ENCODE data around the gene SSTR1. TPM values are rescaled to one million over a fixed set of nuclear protein-coding genes. Genes with fewer than 3 reads are reported as not detected.
A peak's percentile ranks its signal among the peaks of the same experiment; 100 is the strongest.

Gene SSTR1
- total RNA-seq, 1 experiment from 2014 or later, result not detected

GRCh38 chr14:38202444-38203191, 5.1 kb upstream of the SSTR1 start:
- no peak for DNase-seq (ENCODE audit: low read depth)

- no peak for DNase-seq (ENCODE audit: low read depth)
Measured at GRCh38 chr14:38203929-38204718, 3.6 kb upstream of the SSTR1 start.

DNA sequence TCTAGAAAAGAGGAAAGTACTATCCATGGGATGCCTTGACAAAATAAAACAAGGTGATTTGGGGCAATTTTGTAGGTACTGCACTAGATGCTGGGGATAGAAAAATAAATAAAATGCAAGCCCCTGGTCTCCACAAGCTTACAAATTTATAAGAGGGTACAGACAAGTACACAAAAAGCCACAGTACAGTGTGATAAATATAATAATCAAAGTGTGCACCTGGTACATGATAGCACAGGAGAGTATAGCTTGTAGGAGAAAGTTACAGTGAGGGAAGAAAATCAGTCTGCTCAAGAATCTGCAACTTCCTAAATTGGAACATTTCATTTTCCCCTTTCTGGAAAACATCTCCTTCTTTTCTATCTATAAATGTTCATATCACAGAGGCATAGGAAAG, 3.0 kb upstream of the SSTR1 start:
- no peak for DNase-seq (ENCODE audit: low read depth)

GRCh38 chr14:38205119-38205813, 2.4 kb upstream of the SSTR1 start:
- DNase-seq (ENCODE audit: low read depth), result no peak

GRCh38 chr14:38205949-38206665, 1.6 kb upstream of the SSTR1 start:
- DNase-seq (ENCODE audit: low read depth), result no peak

DNA sequence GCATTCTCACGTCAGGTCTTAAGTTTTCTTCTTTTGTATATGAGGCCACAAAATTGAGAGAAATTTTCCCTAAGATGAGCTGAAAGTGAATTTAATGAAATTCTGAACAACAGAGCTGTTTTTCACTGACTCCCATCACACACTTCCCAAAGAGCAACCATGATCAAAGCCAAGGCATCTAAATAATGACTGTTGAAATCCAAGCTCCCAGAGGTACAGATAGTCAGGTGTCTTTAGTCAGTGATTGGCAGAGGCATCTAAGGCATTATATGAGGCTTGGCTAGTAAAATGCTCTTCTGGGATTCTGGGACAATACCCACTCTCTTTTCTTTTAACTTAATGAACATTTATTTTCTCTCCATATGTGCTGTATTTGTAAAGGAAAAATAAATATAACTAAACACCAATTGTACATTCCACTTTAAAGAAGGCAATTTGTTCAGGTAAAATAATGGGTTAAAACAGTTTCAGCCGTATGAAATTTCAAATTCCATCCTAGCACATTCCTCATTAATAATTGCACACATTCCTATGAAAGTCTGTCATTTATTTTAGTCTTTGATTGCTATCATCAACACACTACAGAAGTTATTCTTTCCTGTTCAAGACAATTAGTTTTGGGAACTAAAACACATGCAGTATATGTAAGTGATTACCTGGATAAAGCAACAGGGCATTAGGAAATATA, 871 bp upstream of the SSTR1 start:
- DNase-seq (ENCODE audit: low read depth), result no peak

DNA sequence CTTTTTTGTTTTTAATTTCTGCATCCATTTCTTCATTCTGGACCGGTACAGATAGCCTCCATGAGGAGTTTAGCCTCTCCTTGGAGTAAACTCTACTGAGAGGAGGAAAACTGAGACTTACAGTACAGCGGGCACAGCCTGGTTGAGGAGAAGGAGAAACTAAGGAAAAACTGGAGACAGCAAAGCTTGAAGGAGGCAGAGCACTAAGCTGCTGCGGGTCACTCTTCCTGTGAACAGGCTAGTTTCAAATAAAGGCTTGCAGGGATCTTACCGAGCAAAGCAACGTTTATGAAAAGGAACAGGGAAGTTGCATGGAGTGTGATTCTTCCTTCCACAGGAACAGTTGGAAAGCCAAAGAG, 348 bp upstream of the SSTR1 start:
- no peak for DNase-seq (ENCODE audit: low read depth)

DNA sequence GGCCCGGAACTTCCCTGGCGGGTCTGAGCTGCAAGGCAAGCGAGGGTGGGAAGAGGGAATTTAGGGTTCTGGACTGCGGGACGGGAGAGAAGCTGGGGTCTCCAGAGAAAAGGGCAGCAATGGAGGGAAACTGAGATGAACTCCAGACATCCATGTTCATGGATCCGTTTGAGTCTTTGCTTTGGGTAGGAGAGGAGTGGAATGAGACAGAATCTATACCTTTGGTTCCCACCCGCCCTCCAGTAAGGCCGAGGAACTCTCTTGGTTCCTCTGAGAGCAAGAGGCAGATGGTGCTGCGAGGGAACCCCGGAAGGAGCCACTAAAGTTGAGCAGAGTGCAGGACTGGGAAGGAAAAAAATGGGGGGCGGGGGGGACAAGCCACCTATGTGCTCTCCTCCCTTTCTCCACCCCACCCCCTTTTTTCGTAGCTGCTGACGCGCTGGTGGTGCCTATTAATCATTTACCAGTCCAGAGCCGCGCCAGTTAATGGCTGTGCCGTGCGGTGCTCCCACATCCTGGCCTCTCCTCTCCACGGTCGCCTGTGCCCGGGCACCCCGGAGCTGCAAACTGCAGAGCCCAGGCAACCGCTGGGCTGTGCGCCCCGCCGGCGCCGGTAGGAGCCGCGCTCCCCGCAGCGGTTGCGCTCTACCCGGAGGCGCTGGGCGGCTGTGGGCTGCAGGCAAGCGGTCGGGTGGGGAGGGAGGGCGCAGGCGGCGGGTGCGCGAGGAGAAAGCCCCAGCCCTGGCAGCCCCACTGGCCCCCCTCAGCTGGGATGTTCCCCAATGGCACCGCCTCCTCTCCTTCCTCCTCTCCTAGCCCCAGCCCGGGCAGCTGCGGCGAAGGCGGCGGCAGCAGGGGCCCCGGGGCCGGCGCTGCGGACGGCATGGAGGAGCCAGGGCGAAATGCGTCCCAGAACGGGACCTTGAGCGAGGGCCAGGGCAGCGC, 1.2 kb downstream of the SSTR1 start:
- DNase-seq (ENCODE audit: low read depth), result no peak

DNA sequence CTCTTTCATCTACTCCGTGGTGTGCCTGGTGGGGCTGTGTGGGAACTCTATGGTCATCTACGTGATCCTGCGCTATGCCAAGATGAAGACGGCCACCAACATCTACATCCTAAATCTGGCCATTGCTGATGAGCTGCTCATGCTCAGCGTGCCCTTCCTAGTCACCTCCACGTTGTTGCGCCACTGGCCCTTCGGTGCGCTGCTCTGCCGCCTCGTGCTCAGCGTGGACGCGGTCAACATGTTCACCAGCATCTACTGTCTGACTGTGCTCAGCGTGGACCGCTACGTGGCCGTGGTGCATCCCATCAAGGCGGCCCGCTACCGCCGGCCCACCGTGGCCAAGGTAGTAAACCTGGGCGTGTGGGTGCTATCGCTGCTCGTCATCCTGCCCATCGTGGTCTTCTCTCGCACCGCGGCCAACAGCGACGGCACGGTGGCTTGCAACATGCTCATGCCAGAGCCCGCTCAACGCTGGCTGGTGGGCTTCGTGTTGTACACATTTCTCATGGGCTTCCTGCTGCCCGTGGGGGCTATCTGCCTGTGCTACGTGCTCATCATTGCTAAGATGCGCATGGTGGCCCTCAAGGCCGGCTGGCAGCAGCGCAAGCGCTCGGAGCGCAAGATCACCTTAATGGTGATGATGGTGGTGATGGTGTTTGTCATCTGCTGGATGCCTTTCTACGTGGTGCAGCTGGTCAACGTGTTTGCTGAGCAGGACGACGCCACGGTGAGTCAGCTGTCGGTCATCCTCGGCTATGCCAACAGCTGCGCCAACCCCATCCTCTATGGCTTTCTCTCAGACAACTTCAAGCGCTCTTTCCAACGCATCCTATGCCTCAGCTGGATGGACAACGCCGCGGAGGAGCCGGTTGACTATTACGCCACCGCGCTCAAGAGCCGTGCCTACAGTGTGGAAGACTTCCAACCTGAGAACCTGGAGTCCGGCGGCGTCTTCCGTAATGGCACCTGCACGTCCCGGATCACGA, 2.2 kb downstream of the SSTR1 start:
- DNase-seq (ENCODE audit: low read depth), result peak; percentile 25

GRCh38 chr14:38210587-38211216, 3.0 kb downstream of the SSTR1 start:
- DNase-seq (ENCODE audit: low read depth), result no peak

DNA sequence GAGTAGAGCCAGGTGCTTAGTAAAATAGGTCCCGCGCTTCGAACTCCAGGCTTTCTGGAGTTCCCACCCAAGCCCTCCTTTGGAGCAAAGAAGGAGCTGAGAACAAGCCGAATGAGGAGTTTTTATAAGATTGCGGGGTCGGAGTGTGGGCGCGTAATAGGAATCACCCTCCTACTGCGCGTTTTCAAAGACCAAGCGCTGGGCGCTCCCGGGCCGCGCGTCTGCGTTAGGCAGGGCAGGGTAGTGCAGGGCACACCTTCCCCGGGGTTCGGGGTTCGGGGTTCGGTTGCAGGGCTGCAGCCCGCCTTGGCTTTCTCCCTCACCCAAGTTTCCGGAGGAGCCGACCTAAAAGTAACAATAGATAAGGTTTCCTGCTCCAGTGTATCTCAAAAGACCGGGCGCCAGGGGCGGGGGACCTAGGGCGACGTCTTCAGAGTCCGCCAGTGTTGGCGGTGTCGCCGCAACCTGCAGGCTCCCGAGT, 3.6 kb downstream of the SSTR1 start:
- no peak for DNase-seq (ENCODE audit: low read depth)

- DNase-seq (ENCODE audit: low read depth), result no peak
Measured at GRCh38 chr14:38212111-38212510, 4.4 kb downstream of the SSTR1 start.

DNA sequence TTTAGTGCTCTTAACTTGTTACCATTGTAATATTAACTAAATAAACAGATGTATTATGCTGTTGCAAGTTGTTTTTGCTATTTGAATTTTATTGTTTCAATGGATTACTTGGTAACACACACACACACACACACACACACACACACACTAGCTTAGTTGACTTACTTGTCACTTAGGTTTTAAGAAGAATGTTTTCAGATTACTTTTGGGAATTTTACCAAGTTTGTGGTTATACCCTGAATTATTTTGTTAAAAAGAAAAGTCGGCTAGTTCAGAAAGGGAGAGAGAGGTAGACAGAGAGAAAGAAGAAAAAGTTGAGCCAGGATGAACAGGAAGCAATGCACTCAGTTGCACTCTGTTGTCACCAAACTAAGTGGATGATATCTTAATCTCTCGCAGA, 5.3 kb downstream of the SSTR1 start:
- DNase-seq (ENCODE audit: low read depth), result no peak

DNA sequence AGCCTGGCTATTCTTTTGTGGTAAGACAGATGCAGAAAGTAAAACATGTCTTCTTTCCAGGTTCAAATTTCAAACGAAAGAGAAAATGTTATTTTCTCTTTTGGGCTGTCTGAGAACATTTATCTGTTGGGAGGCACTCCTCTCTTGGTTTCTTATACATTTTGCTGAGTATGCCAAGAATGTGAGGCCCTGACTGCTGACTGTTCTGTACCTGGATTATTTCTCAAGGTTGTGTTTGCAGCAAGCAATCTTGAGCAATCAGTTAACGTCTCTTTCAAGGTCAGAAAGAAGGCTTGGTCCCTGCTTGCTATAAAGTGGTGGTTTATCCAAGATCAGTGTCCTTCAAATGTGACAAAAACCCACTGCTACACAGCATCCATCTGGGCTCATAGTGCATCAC, 9.8 kb downstream of the SSTR1 start:
- no peak for DNase-seq (ENCODE audit: low read depth)

DNA sequence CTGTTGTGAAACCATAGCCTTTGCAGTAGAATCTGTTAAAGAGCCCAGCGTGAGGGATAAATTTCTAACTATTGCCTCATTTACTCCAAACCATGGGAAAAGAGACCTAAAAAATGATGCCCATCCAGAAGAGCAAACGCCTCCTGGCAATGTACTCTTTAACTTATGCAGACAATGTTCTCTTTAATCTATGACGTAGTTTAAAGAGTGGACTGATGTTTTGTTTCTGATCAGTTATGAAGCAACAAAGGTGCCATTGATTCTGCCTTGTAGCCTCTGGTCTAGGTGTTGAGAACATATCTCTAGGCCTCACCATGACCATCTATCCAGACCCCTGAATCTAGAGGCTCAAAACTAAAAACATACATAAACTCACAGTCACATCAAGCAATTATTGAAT, 13.4 kb downstream of the SSTR1 start:
- DNase-seq (ENCODE audit: low read depth), result no peak

DNA sequence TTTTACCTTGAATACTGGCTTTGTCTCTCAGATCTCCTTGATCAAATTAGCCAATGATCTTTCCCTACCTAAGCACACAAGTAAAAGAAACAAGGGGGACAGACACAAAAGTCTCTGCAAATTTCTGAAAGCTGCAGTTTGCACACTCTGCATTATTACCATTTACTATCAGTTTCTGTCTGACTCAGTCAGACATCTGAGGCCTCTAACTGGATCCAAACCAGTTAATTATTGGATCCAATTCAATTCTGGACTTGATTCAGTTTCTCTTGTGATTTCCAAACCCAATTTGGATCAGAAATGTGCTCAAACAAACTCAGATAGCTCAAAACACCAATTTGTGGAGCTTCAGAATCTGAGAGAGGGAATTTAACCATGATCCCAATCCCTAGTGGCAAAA, 16.6 kb downstream of the SSTR1 start:
- DNase-seq (ENCODE audit: low read depth), result no peak

DNA sequence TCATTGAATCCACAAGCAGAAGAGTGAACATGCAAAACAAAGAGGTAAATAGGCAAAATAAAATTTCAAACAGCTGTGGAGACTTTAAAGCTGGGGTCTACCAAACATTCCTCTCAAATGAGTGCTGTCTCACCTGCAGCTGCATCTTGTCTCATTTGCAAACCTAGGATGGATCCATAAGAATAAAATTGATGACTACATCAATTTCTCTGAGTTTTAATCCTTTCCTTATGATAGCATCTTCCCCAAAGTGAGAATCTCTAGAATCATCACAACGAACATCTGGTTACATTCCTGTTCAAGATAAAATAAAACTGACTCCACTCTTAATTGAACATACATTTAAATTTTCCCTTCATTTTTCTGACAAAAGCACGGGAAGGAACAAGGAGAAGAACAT, 18.2 kb downstream of the SSTR1 start:
- DNase-seq (ENCODE audit: low read depth), result no peak

DNA sequence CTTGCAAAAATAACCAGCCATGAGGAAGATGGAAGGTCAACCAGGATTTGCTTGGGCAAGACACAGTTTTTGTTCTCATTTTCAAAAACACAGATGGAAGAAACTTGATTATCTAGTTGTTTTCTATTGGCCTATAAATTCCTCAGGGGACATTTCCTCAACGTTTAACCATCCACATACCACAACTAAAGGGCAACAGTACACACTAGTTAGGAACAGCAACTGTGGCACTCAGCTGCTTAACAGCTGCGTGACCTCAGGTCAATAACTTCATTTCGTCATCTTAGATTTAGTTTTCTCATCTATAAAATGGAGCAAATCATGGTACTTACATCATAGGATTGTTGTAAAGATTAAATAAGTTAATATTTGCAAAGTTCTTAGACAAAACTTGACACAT, 18.7 kb downstream of the SSTR1 start:
- no peak for DNase-seq (ENCODE audit: low read depth)

- DNase-seq (ENCODE audit: low read depth), result no peak
Measured at GRCh38 chr14:38233218-38233617, 25.5 kb downstream of the SSTR1 start.

All from Daoy (cell line).